OCI-LY7 (cell line): ENCODE results near the gene PKP1. TPM values are rescaled to one million over a fixed set of nuclear protein-coding genes. Genes with fewer than 3 reads are reported as not detected.

Experiments used
- BruUV-seq: library from RNA; stranded (reverse); fragments of 400-500 nt; replicated peaks from 2 replicates; lab custom pipeline; 2021; lab: Mats Ljungman, UMichigan
- CTCF ChIA-PET: fragments of 300-600 bp; sonication (Branson Sonifier 250); formaldehyde crosslinking; loops from one replicate; lab custom pipeline; 2022; ENCODE audit warnings: antibody characterized with exemption; ENCODE audit not compliant: unreplicated experiment; lab: Charles Lee
- POLR2A ChIA-PET: fragments of 300-600 bp; sonication (Branson Sonifier 250); formaldehyde crosslinking; loops from one replicate; lab custom pipeline; 2022; ENCODE audit warnings: antibody characterized with exemption; lab: Charles Lee
- DNase-seq: peaks from one replicate; pipeline ENCODE4 v3.0.0-alpha.2; 2015; ENCODE audit warnings: low spot score
- H2AFZ ChIP-seq: fragments of 200-600 bp; sonication (generic), shearing (Covaris generic); 2 replicates; pipeline ENCODE4 v1.6.1; 2014; ENCODE audit warnings: mild to moderate bottlenecking, antibody characterized with exemption, low read length, moderate library complexity
- H3K27ac ChIP-seq: fragments of 200-600 bp; sonication (generic); 2 replicates; pipeline ENCODE4 v1.5.1; 2014; ENCODE audit warnings: mixed run types, low read depth, mild to moderate bottlenecking, moderate library complexity, low read length, inconsistent platforms; ENCODE audit not compliant: poor library complexity, severe bottlenecking
- H3K36me3 ChIP-seq: fragments of 200-600 bp; sonication (generic); 2 replicates; pipeline ENCODE4 v1.6.1; 2014; ENCODE audit warnings: mild to moderate bottlenecking, antibody characterized with exemption, low read length, moderate library complexity, mixed read lengths; ENCODE audit not compliant: insufficient read depth
- H3K4me1 ChIP-seq: fragments of 200-600 bp; sonication (generic); 2 replicates; pipeline ENCODE4 v1.5.1; 2014; ENCODE audit warnings: mild to moderate bottlenecking, low read length; ENCODE audit not compliant: insufficient read depth, poor library complexity, severe bottlenecking
- H3K4me2 ChIP-seq: fragments of 200-600 bp; sonication (generic); 2 replicates; pipeline ENCODE4 v1.6.1; 2014; ENCODE audit warnings: mild to moderate bottlenecking, low read length
- H3K4me3 ChIP-seq: fragments of 200-600 bp; sonication (generic); 2 replicates; pipeline ENCODE4 v1.5.1; 2014; ENCODE audit warnings: mild to moderate bottlenecking, low read depth, low read length; ENCODE audit not compliant: poor library complexity, severe bottlenecking
- H3K79me2 ChIP-seq: fragments of 200-600 bp; sonication (generic); 2 replicates; pipeline ENCODE4 v1.6.1; 2016; ENCODE audit warnings: low read depth, mild to moderate bottlenecking, low read length, moderate library complexity, mixed read lengths; ENCODE audit not compliant: insufficient read depth
- H3K9me2 ChIP-seq: fragments of 200-600 bp; sonication (generic); 2 replicates; pipeline ENCODE4 v1.6.1; 2016; ENCODE audit warnings: mild to moderate bottlenecking, low read length, mixed read lengths; ENCODE audit not compliant: insufficient read depth
- H3K9me3 ChIP-seq: fragments of 200-600 bp; sonication (generic); 2 replicates; pipeline ENCODE4 v1.6.1; 2014; ENCODE audit warnings: mild to moderate bottlenecking, mixed run types, low read length, mixed read lengths
- H4K20me1 ChIP-seq: fragments of 200-600 bp; sonication (generic); 2 replicates; pipeline ENCODE4 v1.6.1; 2014; ENCODE audit warnings: mild to moderate bottlenecking, antibody characterized with exemption, low read length, moderate library complexity, mixed read lengths; ENCODE audit not compliant: insufficient read depth
- CTCF ChIP-seq: fragments of 200-600 bp; sonication (generic); conservative IDR thresholded peaks from 2 replicates; pipeline ENCODE4 v1.5.1; 2014; ENCODE audit warnings: mild to moderate bottlenecking, antibody characterized with exemption, low read length, moderate library complexity, mixed read lengths
- EZH2phosphoT487 ChIP-seq: fragments of 200-600 bp; sonication (generic); IDR thresholded peaks from 2 replicates; pipeline ENCODE4 v1.6.1; 2018; ENCODE audit warnings: low read depth, borderline replicate concordance, mild to moderate bottlenecking, mixed run types, antibody characterized with exemption, low read length, moderate library complexity, mixed read lengths
- intact Hi-C: fragments of 100-400 bp; cut with micrococcal nuclease; formaldehyde crosslinking; loops from one replicate; pipeline ENCODE4 v1.10.0; 2022; ENCODE audit not compliant: unreplicated experiment
- total RNA-seq, 2 experiments: library from RNA; depleted of rRNA in 1 of 2; stranded (reverse); fragments of >200 nt in 1 of 2; shearing (Covaris generic) in 1 of 2; gene quantifications; 2 replicates each; pipeline ENCODE4 v1.2.3, GENCODE V29; 2014 to 2022

PKP1 gene
- total RNA-seq, 2 experiments from 2014 or later = not detected

DNA sequence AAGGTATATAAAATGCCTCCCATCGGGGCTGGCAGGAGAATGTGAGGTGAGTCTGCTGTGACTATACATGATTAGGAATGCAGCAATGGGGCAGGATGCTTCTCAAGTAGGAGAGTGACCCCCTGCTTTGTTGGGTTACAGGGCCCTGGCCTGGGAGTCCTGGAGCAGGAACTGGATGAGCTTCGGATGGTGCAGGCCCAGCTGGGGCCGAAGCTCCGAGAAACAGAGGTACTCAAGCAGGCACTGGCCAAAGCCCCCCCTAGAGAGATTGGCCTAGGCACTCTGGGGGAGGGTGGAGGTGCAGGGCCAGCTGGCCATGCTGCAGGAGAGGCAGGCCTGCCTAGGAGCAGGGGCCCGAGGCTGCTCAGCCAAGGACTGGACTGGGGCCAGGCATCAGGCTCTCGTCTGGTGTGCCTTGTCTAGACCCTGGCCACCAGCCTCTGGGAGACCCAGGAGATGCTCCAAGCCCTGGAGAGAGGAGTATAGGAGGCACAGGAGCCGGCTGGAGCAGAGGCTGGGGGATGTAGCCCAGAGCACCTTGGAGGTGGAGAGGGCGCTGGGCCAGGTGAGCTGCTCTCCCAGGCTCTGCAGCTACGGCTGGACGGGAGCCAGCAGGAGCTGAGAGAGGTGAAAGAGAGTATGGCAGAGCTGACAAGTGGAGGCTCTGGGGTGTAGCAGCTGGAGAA, 32.8 kb upstream of the PKP1 start:
- ChIA-PET POLR2A (no interaction called here), CTCF (no interaction called here)
- no peaks in the 10 kb centered on the region for H4K20me1 ChIP-seq
- no peak overlapping the region for H3K4me2 ChIP-seq
- no peaks in the 10 kb centered on the region for H3K36me3 ChIP-seq
- H3K4me3 ChIP-seq = no peak overlapping the region
- BruUV-seq = no TSS peak
- H3K4me1 ChIP-seq = no peaks in the 10 kb centered on the region
- TF ChIP-seq EZH2phosphoT487 (no peak), CTCF (no peak)
- H3K79me2 ChIP-seq = no peaks in the 10 kb centered on the region
- H2AFZ ChIP-seq = no peak overlapping the region
- H3K9me2 ChIP-seq = no peaks in the 10 kb centered on the region
- H3K9me3 ChIP-seq = no peaks in the 10 kb centered on the region
- DNase-seq = no peak
- intact Hi-C loops = no loop called here
- no peak overlapping the region for H3K27ac ChIP-seq

GRCh38 chr1:201251411-201251810, 31.9 kb upstream of the PKP1 start:
- POLR2A ChIA-PET = no interaction called here
- BruUV-seq = no TSS peak
- no peaks in the 10 kb centered on the region for H3K4me1 ChIP-seq
- H3K27ac ChIP-seq = no peak overlapping the region
- H3K9me3 ChIP-seq = no peaks in the 10 kb centered on the region
- no peak overlapping the region for H3K4me2 ChIP-seq
- H3K4me3 ChIP-seq = no peak overlapping the region
- H2AFZ ChIP-seq = no peak overlapping the region
- intact Hi-C loops = no loop called here
- no peaks in the 10 kb centered on the region for H3K9me2 ChIP-seq
- DNase-seq = no peak
- CTCF ChIA-PET = no interaction called here
- no peak for TF ChIP-seq CTCF
- TF ChIP-seq EZH2phosphoT487 = no peak
- H4K20me1 ChIP-seq = no peaks in the 10 kb centered on the region
- H3K36me3 ChIP-seq = no peaks in the 10 kb centered on the region
- H3K79me2 ChIP-seq = no peaks in the 10 kb centered on the region

GRCh38 chr1:201251851-201252430, 31.4 kb upstream of the PKP1 start:
- CTCF ChIA-PET = no interaction called here
- intact Hi-C loops = no loop called here
- no peaks in the 10 kb centered on the region for H3K79me2 ChIP-seq
- POLR2A ChIA-PET = no interaction called here
- TF ChIP-seq CTCF (no peak), EZH2phosphoT487 (no peak)
- no peak overlapping the region for H3K27ac ChIP-seq
- no peak overlapping the region for H3K4me3 ChIP-seq
- BruUV-seq = no TSS peak
- H3K4me2 ChIP-seq = no peak overlapping the region
- H3K9me2 ChIP-seq = no peaks in the 10 kb centered on the region
- H3K9me3 ChIP-seq = no peaks in the 10 kb centered on the region
- no peaks in the 10 kb centered on the region for H3K36me3 ChIP-seq
- H3K4me1 ChIP-seq = no peaks in the 10 kb centered on the region
- H4K20me1 ChIP-seq = no peaks in the 10 kb centered on the region
- DNase-seq = no peak
- no peak overlapping the region for H2AFZ ChIP-seq
